Endothelial cell of umbilical vein (primary cell): ENCODE data around the gene MSL1. TPM values are rescaled to one million over a fixed set of nuclear protein-coding genes. Genes with fewer than 3 reads are reported as not detected.

Source experiments
- BruUV-seq: library from RNA; stranded (reverse); fragments of 400-500 nt; replicated peaks from 2 replicates; lab custom pipeline; 2021; lab: Mats Ljungman, UMichigan
- CTCF ChIA-PET: fragments of 300-600, 350-600 bp; sonication (Branson Sonifier 250); formaldehyde crosslinking; loops from one replicate; lab custom pipeline; 2021; ENCODE audit warnings: antibody characterized with exemption, inconsistent platforms; lab: Charles Lee
- POLR2A ChIA-PET: fragments of 300-600, 350-600 bp; sonication (Branson Sonifier 250); formaldehyde crosslinking; loops from one replicate; lab custom pipeline; 2021; ENCODE audit warnings: antibody characterized with exemption, inconsistent platforms; lab: Charles Lee
- DNase-seq: peaks from one replicate; pipeline ENCODE4 v3.0.0-alpha.2; 2011; ENCODE audit warnings: low read depth, low spot score
- FAIRE-seq: peaks from 2 replicates; lab custom pipeline; 2011; peaks lifted over from hg19 to GRCh38; lab: Jason Lieb, UNC
- H2AFZ ChIP-seq: 2 replicates; pipeline ENCODE4 v1.6.0; 2012; ENCODE audit warnings: low read depth, low read length, control low read depth, inconsistent platforms
- H3K27ac ChIP-seq: 2 replicates; pipeline ENCODE4 v1.5.1; 2011; ENCODE audit warnings: low read depth, mild to moderate bottlenecking, control low read depth, low read length, moderate library complexity; ENCODE audit not compliant: insufficient read depth
- H3K27me3 ChIP-seq, 2 experiments: 2 replicates each; pipeline versions ENCODE4 v1.6.0 to v1.6.1; 2011; ENCODE audit warnings: low read length in 2 of 2, mixed read lengths in 1 of 2; ENCODE audit not compliant: control insufficient read depth in 2 of 2, insufficient read depth in 2 of 2
- H3K36me3 ChIP-seq, 2 experiments: 2 replicates in 1 of 2; 3 replicates in 1 of 2; pipeline ENCODE4 v1.5.1; 2011; ENCODE audit warnings: low read length in 2 of 2, mild to moderate bottlenecking in 1 of 2, moderate library complexity in 1 of 2; ENCODE audit not compliant: control insufficient read depth in 2 of 2, insufficient read depth in 2 of 2; ENCODE audit errors: extremely low read depth in 1 of 2
- H3K4me1 ChIP-seq: 3 replicates; pipeline ENCODE4 v1.5.1; 2011; ENCODE audit warnings: mild to moderate bottlenecking, low read length; ENCODE audit not compliant: control insufficient read depth, insufficient read depth; ENCODE audit errors: extremely low read depth
- H3K4me2 ChIP-seq: 2 replicates; pipeline ENCODE4 v1.6.1; 2011; ENCODE audit warnings: low read length, control low read depth, mixed read lengths; ENCODE audit not compliant: insufficient read depth
- H3K4me3 ChIP-seq, 3 experiments: fragments of 200-600 bp in 1 of 3; sonication (generic), shearing (Covaris generic) in 1 of 3; replicated peaks in 1 of 3; 2 replicates each; pipeline ENCODE4 v1.5.1; 2011 to 2016; ENCODE audit warnings: control low read depth in 3 of 3, low read length in 3 of 3, mild to moderate bottlenecking in 2 of 3, inconsistent platforms in 1 of 3, low read depth in 1 of 3, moderate library complexity in 1 of 3; ENCODE audit not compliant: insufficient read depth in 1 of 3
- H3K79me2 ChIP-seq: 2 replicates; pipeline ENCODE4 v1.6.0; 2012; ENCODE audit warnings: low read length, inconsistent platforms; ENCODE audit not compliant: control insufficient read depth, insufficient read depth
- H3K9ac ChIP-seq: replicated peaks from 2 replicates; pipeline ENCODE3; 2011; ENCODE audit warnings: low read length, control low read depth; ENCODE audit not compliant: insufficient read depth; ENCODE audit errors: extremely low read depth
- H3K9me1 ChIP-seq: replicated peaks from 3 replicates; pipeline ENCODE4 v1.6.0; 2011; ENCODE audit warnings: mild to moderate bottlenecking, low read length; ENCODE audit not compliant: control insufficient read depth, insufficient read depth; ENCODE audit errors: extremely low read depth
- H3K9me3 ChIP-seq: replicated peaks from 2 replicates; pipeline ENCODE4 v1.5.1; 2012; ENCODE audit warnings: low read length, inconsistent platforms; ENCODE audit not compliant: control insufficient read depth, insufficient read depth
- H4K20me1 ChIP-seq: replicated peaks from 2 replicates; pipeline ENCODE3; 2011; ENCODE audit warnings: mild to moderate bottlenecking, low read length; ENCODE audit not compliant: control insufficient read depth, insufficient read depth; ENCODE audit errors: extremely low read depth
- FOS ChIP-seq: IDR thresholded peaks from 2 replicates; pipeline ENCODE4 v1.6.1; 2011; ENCODE audit warnings: mild to moderate bottlenecking, low read length, moderate library complexity, borderline replicate concordance; ENCODE audit not compliant: insufficient read depth
- JUN ChIP-seq: IDR thresholded peaks from 2 replicates; pipeline ENCODE4 v1.6.1; 2011; ENCODE audit warnings: borderline replicate concordance, low read depth; ENCODE audit not compliant: insufficient read length, insufficient read depth
- MYC ChIP-seq: IDR thresholded peaks from one replicate; pipeline ENCODE4 v1.6.1; 2011; ENCODE audit warnings: mild to moderate bottlenecking, low read depth, low read length
- POLR2A ChIP-seq: IDR thresholded peaks from 2 replicates; pipeline ENCODE4 v1.6.1; 2012; ENCODE audit warnings: low read depth, mild to moderate bottlenecking, control low read depth, low read length
- dilution Hi-C: fragments of 300-500 bp; cut with MboI; formaldehyde crosslinking; loops from one replicate; pipeline ENCODE4 v1.15.0; 2019; ENCODE audit warnings: low sequenced_read_pairs; ENCODE audit not compliant: extremely low pct_ligation_motif_present
- intact Hi-C: fragments of 100-400 bp; cut with micrococcal nuclease; formaldehyde crosslinking; loops from one replicate; pipeline ENCODE4 v1.10.0; 2022
- polyA plus RNA-seq, 4 experiments: library from polyadenylated mRNA; depleted of rRNA in 3 of 4; stranded (reverse) in 3 of 4; unstranded in 1 of 4; fragments of >200 nt; gene quantifications; 2 replicates each; pipeline versions ENCODE4 v1.2.1 to v1.2.3, GENCODE V29; 2011 to 2012; ENCODE audit warnings: missing spikeins in 1 of 4
- total RNA-seq: library from RNA; stranded (reverse); gene quantifications from 2 replicates; pipeline ENCODE4 v1.2.3, GENCODE V29; 2021
- TF ChIP-seq, protein P1 (sequence below), 2 donors: IDR thresholded peaks; 1 replicate in 1 of 2; 2 replicates in 1 of 2; pipeline ENCODE4 v1.5.1; 2011; ENCODE audit warnings: low read length in 2 of 2, mild to moderate bottlenecking in 2 of 2, moderate library complexity in 2 of 2, control low read depth in 1 of 2, inconsistent platforms in 1 of 2, low read depth in 1 of 2; ENCODE audit not compliant: insufficient read depth in 1 of 2; ENCODE audit errors: extremely low read depth in 1 of 2

The MSL1 gene
- total and polyA plus RNA-seq, 2 donors (not counting 3 experiments of a cell fraction or from before 2014, with no cell fraction given): 30.9 to 95.0 TPM

GRCh38 chr17:40122999-40123810 is 1.4 kb downstream of the MSL1 start:
- peak; percentile 60 for DNase-seq
- Histone ChIP-seq H3K79me2 (peaks cover 57% of the 10 kb centered on the region), H3K9ac (peak overlapping the region; percentile 59), H3K4me2 (peak overlapping the region; percentile 94), H3K27me3 (no peaks in the 10 kb centered on the region), H3K4me3 (peak overlapping the region; percentile 28 to 100 (median 95)), H3K9me3 (no peaks in the 10 kb centered on the region), H3K27ac (peak overlapping the region; percentile 2), H2AFZ (no peak overlapping the region), H4K20me1 (peaks cover 6% of the 10 kb centered on the region), H3K4me1 (peaks cover 22% of the 10 kb centered on the region), H3K36me3 (peaks cover 6 to 7% of the 10 kb centered on the region in 2 experiments), H3K9me1 (no peaks in the 10 kb centered on the region)
- intact Hi-C loops (no loop called here), dilution Hi-C loops (no loop called here)
- ChIA-PET CTCF (interaction anchor here (0.7 to 4.7 kb wide), 10 partner anchors 11 to 84 kb away, joined by 3 to 109 read pairs (median 7); no protein-coding TSS in a partner anchor), POLR2A (interaction anchor here (1.2 to 3.1 kb wide), 4 partner anchors 10 to 22 kb away, joined by 3 to 12 read pairs (median 8); partner anchors contain the start of gene CASC3)
- no TSS peak for BruUV-seq
- peak; percentile 81 for FAIRE-seq
- TF ChIP-seq, protein P1, sequence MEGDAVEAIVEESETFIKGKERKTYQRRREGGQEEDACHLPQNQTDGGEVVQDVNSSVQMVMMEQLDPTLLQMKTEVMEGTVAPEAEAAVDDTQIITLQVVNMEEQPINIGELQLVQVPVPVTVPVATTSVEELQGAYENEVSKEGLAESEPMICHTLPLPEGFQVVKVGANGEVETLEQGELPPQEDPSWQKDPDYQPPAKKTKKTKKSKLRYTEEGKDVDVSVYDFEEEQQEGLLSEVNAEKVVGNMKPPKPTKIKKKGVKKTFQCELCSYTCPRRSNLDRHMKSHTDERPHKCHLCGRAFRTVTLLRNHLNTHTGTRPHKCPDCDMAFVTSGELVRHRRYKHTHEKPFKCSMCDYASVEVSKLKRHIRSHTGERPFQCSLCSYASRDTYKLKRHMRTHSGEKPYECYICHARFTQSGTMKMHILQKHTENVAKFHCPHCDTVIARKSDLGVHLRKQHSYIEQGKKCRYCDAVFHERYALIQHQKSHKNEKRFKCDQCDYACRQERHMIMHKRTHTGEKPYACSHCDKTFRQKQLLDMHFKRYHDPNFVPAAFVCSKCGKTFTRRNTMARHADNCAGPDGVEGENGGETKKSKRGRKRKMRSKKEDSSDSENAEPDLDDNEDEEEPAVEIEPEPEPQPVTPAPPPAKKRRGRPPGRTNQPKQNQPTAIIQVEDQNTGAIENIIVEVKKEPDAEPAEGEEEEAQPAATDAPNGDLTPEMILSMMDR (IDR thresholded peaks at IDR 0.05; ENCODE audit: extremely low read depth in 1 of 2, insufficient read depth in 1 of 2, low read depth in 1 of 2, low read length in 2 of 2): peak in 1 of 2 donors; percentile 21
- TF ChIP-seq MYC: no peak

- intact Hi-C loops: no loop called here
- DNase-seq (peak; percentile 27), FAIRE-seq (no peak)
- H4K20me1 ChIP-seq: peaks cover 6% of the 10 kb centered on the region
- no peak overlapping the region for H2AFZ ChIP-seq
- ChIA-PET CTCF (interaction anchor here (1.0 to 4.7 kb wide), 8 partner anchors 10 to 84 kb away, joined by 3 to 109 read pairs (median 8); no protein-coding TSS in a partner anchor), POLR2A (interaction anchor here (0.6 to 3.1 kb wide), 3 partner anchors 11 to 16 kb away, joined by 6 to 12 read pairs (median 11); partner anchors contain the start of gene CASC3)
- H3K27me3 ChIP-seq: no peaks in the 10 kb centered on the region
- dilution Hi-C loops: no loop called here
- peak overlapping the region; percentile 28 to 100 (median 95) for H3K4me3 ChIP-seq
- peak overlapping the region; percentile 59 for H3K9ac ChIP-seq
- TF ChIP-seq FOS (no peak), POLR2A (peak; percentile 42), JUN (no peak)
- H3K36me3 ChIP-seq: peaks cover 6 to 7% of the 10 kb centered on the region in 2 experiments
- BruUV-seq: TSS peak; percentile 22
- H3K4me2 ChIP-seq: peak overlapping the region; percentile 94
- H3K79me2 ChIP-seq: peaks cover 59% of the 10 kb centered on the region
- H3K9me3 ChIP-seq: no peaks in the 10 kb centered on the region
- H3K9me1 ChIP-seq: no peaks in the 10 kb centered on the region
- no peak overlapping the region for H3K27ac ChIP-seq
- peaks cover 22% of the 10 kb centered on the region for H3K4me1 ChIP-seq
Observed at GRCh38 chr17:40123811-40124114, 2.0 kb downstream of the MSL1 start.
